Measurements from ENCODE around the gene ECPAS. TPM values are rescaled to one million over a fixed set of nuclear protein-coding genes. Genes with fewer than 3 reads are reported as not detected.

Gene ECPAS
- total RNA-seq, 1 experiment from 2014 or later, result 71.1 TPM

- Histone ChIP-seq H2AFZ (ENCODE audit: low read depth, low read length, poor library complexity, severe bottlenecking) (peak within 1 kb of the TSS; percentile 42), H3K27me3 (ENCODE audit: insufficient read depth, low read length) (no peaks in the 10 kb centered on the region), H3K9ac (ENCODE audit: low read length) (peak within 1 kb of the TSS; percentile 69), H3K9me3 (ENCODE audit: control insufficient read depth in 1 of 2, insufficient read depth in 1 of 2, low read depth in 1 of 2, low read length in 2 of 2) (no peaks in the 10 kb centered on the region), H3K4me3 (replicated peaks in 1 of 2; ENCODE audit: low read depth in 1 of 2, low read length in 2 of 2) (peak within 1 kb of the TSS; percentile 66 to 70), H3K79me2 (ENCODE audit: insufficient read depth, low read length) (peaks cover 7% of the 10 kb centered on the region; the same call in 1 of the 2 replicates), H3K36me3 (ENCODE audit: control insufficient read depth in 1 of 2, insufficient read depth in 2 of 2, low read length in 2 of 2) (peaks cover 0 to 4% of the 10 kb centered on the region in 2 experiments; a peak in 1 of 4 replicates), H3K4me1 (ENCODE audit: control insufficient read depth in 1 of 2, insufficient read depth in 2 of 2, low read length in 2 of 2) (peaks cover 0 to 11% of the 10 kb centered on the region in 2 experiments; a peak in 2 of 4 replicates), H3K27ac (ENCODE audit: low read depth, low read length) (peak within 1 kb of the TSS; percentile 70), H3K4me2 (ENCODE audit: low read length) (peak within 1 kb of the TSS; percentile 63), H3K9me2 (ENCODE audit: insufficient read depth) (no peaks in the 10 kb centered on the region), H4K20me1 (ENCODE audit: insufficient read depth) (no peaks in the 10 kb centered on the region)
- CTCF ChIA-PET, result no interaction called here
- TF ChIP-seq FOSL1 (IDR thresholded peaks at IDR 0.05; ENCODE audit: low read depth) (no peak), RAD21 (IDR thresholded peaks at IDR 0.05; ENCODE audit: low read depth) (no peak), YY1 (IDR thresholded peaks at IDR 0.05; ENCODE audit: extremely low read depth, insufficient replicate concordance, low read depth, low read length) (no peak), ATF3 (IDR thresholded peaks at IDR 0.05) (no peak), JUND (IDR thresholded peaks at IDR 0.05) (peak; percentile 14; the same call in 1 of the 2 replicates), TCF7L2 (IDR thresholded peaks at IDR 0.05; ENCODE audit: borderline replicate concordance, extremely low read depth, insufficient read depth, insufficient read length) (no peak), REST (IDR thresholded peaks at IDR 0.05; ENCODE audit: low read depth) (no peak), EZH2 (IDR thresholded peaks at IDR 0.05) (no peak), MAX (IDR thresholded peaks at IDR 0.05) (0 out of 2 replicates have a peak, but pooled peaks have one; percentile 28), ELF1 (IDR thresholded peaks at IDR 0.05; ENCODE audit: borderline replicate concordance, low read depth) (no peak), ZFX (IDR thresholded peaks at IDR 0.05) (no peak), SP1 (IDR thresholded peaks at IDR 0.05; ENCODE audit: low read depth) (no peak), EGR1 (IDR thresholded peaks at IDR 0.05; ENCODE audit: low read depth) (no peak), POLR2AphosphoS5 (IDR thresholded peaks at IDR 0.05; ENCODE audit: low read depth, low read length) (peak; percentile 61), EZH2phosphoT487 (IDR thresholded peaks at IDR 0.05; ENCODE audit: borderline replicate concordance) (no peak), ZNF274 (IDR thresholded peaks at IDR 0.05; ENCODE audit: low read depth, low read length) (no peak), CBX3 (IDR thresholded peaks at IDR 0.05; ENCODE audit: low read depth) (no peak), ZBTB33 (IDR thresholded peaks at IDR 0.05; ENCODE audit: extremely low read depth, insufficient replicate concordance, low read length) (no peak), SRF (IDR thresholded peaks at IDR 0.05; ENCODE audit: low read depth) (no peak)
- BruUV-seq (replicated peaks), result TSS peak; percentile 56
- ATAC-seq (peak; percentile 94), DNase-seq (ENCODE audit: low read depth, low spot score) (peak; percentile 64)
- RAD21 ChIA-PET (ENCODE audit: low non-redundant PET in 1 of 2, low total read pairs in 2 of 2, uncharacterized antibody in 2 of 2, unreplicated experiment in 2 of 2), result no interaction called here
- intact Hi-C loops (cut with micrococcal nuclease), result no loop called here
- POLR2A ChIA-PET, result interaction anchor here (1.7 kb wide), 1 partner anchor 9 kb away, joined by 7 read pairs; no protein-coding TSS in a partner anchor
These were observed 41.1 kb upstream of the ECPAS start, which contains the start of gene ZNF483 for GRCh38 chr9:111525056-111525977. Gene ZNF483, plus strand, starts transcription at chr9:111525179. Its CDS starts 2,217 bp downstream, at chr9:111527396.

All from HCT116 (cell line).